CD4-positive, alpha-beta T cell treated with Interleukin-17A for 1 hour (primary cell): ENCODE results near the gene DHRSX.
"Not testable (repeated sequence)": the region's sequence is repeated elsewhere in the genome, so short reads cannot be mapped to it uniquely, and the experiment has no call there.

Source experiments
- DNase-seq: peaks from one replicate; pipeline ENCODE4 v3.0.0-alpha.2; 2020

DHRSX gene

GRCh38 chrX:2474280-2474962 lies 26.4 kb downstream of the DHRSX start:
- no peak for DNase-seq

- not testable (repeated sequence) for DNase-seq
Observed at GRCh38 chrX:2473064-2473463, 27.7 kb downstream of the DHRSX start.

- DNase-seq: no peak
Observed at GRCh38 chrX:2471641-2472040, 29.1 kb downstream of the DHRSX start.

- DNase-seq: not testable (repeated sequence)
Observed at GRCh38 chrX:2471126-2471525, 29.6 kb downstream of the DHRSX start.

- DNase-seq: not testable (repeated sequence)
Observed at GRCh38 chrX:2469852-2470251, 30.9 kb downstream of the DHRSX start.

GRCh38 chrX:2469196-2469685 lies 31.5 kb downstream of the DHRSX start:
- no peak for DNase-seq

GRCh38 chrX:2468261-2469195 lies 32.2 kb downstream of the DHRSX start:
- no peak for DNase-seq

- DNase-seq: no peak
Observed at GRCh38 chrX:2466876-2467656, 33.7 kb downstream of the DHRSX start.

GRCh38 chrX:2464677-2465166 lies 36.1 kb downstream of the DHRSX start:
- no peak for DNase-seq

GRCh38 chrX:2463973-2464676 lies 36.7 kb downstream of the DHRSX start:
- DNase-seq: no peak

- not testable (repeated sequence) for DNase-seq
Observed at GRCh38 chrX:2463481-2463880, 37.3 kb downstream of the DHRSX start.

GRCh38 chrX:2462780-2463179 lies 38.0 kb downstream of the DHRSX start:
- no peak for DNase-seq

- no peak for DNase-seq
Observed at GRCh38 chrX:2462074-2462473, 38.7 kb downstream of the DHRSX start.

- DNase-seq: no peak
Observed at GRCh38 chrX:2461711-2462016, 39.1 kb downstream of the DHRSX start.

GRCh38 chrX:2460821-2461710 lies 39.7 kb downstream of the DHRSX start:
- not testable (repeated sequence) for DNase-seq

GRCh38 chrX:2460048-2460447 lies 40.7 kb downstream of the DHRSX start:
- not testable (repeated sequence) for DNase-seq

- no peak for DNase-seq
Observed at GRCh38 chrX:2458309-2458708, 42.5 kb downstream of the DHRSX start.

- DNase-seq: no peak
Observed at GRCh38 chrX:2457289-2458133, 43.3 kb downstream of the DHRSX start.

GRCh38 chrX:2456091-2456490 lies 44.7 kb downstream of the DHRSX start:
- not testable (repeated sequence) for DNase-seq

GRCh38 chrX:2454620-2455019 lies 46.2 kb downstream of the DHRSX start:
- DNase-seq: not testable (repeated sequence)
